SK-N-MC (cell line): ENCODE data around the gene CRMP1.

Source experiments
- EZH2 ChIP-seq: fragments of 200-600 bp; sonication (generic); IDR thresholded peaks from one replicate; pipeline ENCODE4 v1.6.1; 2017; ENCODE audit warnings: antibody characterized with exemption
- FOXP2 ChIP-seq: optimal IDR thresholded peaks from 2 replicates; pipeline ENCODE3; 2011; ENCODE audit warnings: mild to moderate bottlenecking, moderate library complexity; ENCODE audit not compliant: insufficient read depth; ENCODE audit errors: extremely low read length, control extremely low read depth
- POLR2AphosphoS5 ChIP-seq: IDR thresholded peaks from 2 replicates; pipeline ENCODE4 v1.6.1; 2012; ENCODE audit warnings: mild to moderate bottlenecking, low read depth, low read length, borderline replicate concordance

GRCh38 chr4:5797866-5798265 is 95.0 kb downstream of the CRMP1 start:
- TF ChIP-seq FOXP2: no peak
- TF ChIP-seq POLR2AphosphoS5: no peak
- TF ChIP-seq EZH2: no peak
